Chondrocyte (in vitro differentiated cells): ENCODE data around the gene L3MBTL1. TPM values are rescaled to one million over a fixed set of nuclear protein-coding genes. Genes with fewer than 3 reads are reported as not detected.

ENCODE experiments used
- DNase-seq: peaks from one replicate; pipeline ENCODE4 v3.0.0; 2021; ENCODE audit warnings: mixed read lengths, low spot score
- H3K27ac Mint-ChIP-seq: one replicate; pipeline ENCODE4 v1.8.0; 2021; ENCODE audit warnings: mild to moderate bottlenecking, moderate library complexity, mixed read lengths; ENCODE audit not compliant: unreplicated experiment
- H3K27me3 Mint-ChIP-seq: 2 replicates; pipeline ENCODE4 v1.8.0; 2021; ENCODE audit warnings: low read depth, mixed read lengths
- H3K36me3 Mint-ChIP-seq: 2 replicates; pipeline ENCODE4 v1.8.0; 2021; ENCODE audit warnings: low read depth, mixed read lengths
- H3K4me1 Mint-ChIP-seq: 2 replicates; pipeline ENCODE4 v1.8.0; 2021; ENCODE audit warnings: low read depth, mild to moderate bottlenecking, mixed read lengths
- H3K4me3 Mint-ChIP-seq: one replicate; pipeline ENCODE4 v1.8.0; 2021; ENCODE audit warnings: mild to moderate bottlenecking, moderate library complexity, mixed read lengths; ENCODE audit not compliant: unreplicated experiment
- H3K9me3 Mint-ChIP-seq: 2 replicates; pipeline ENCODE4 v1.8.0; 2021; ENCODE audit warnings: low read depth, mixed read lengths
- CTCF ChIP-seq: fragments of 200-600 bp; sonication (generic); IDR thresholded peaks from 2 replicates; pipeline ENCODE4 v1.5.0; 2021; ENCODE audit warnings: antibody characterized with exemption, mild to moderate bottlenecking, moderate library complexity
- long read RNA-seq: library from polyadenylated mRNA; stranded (forward); transcript quantifications from one replicate; pipeline ENCODE4 v2.0.0, GENCODE V29; 2021
- total RNA-seq: library from RNA; stranded (reverse); gene quantifications from 3 replicates; pipeline ENCODE4 v1.2.1, GENCODE V29; 2021

The L3MBTL1 gene
- total RNA-seq, result 11.2 to 17.0 TPM (median 11.6 TPM) in 3 replicates
- long read RNA-seq, partial matches to known transcripts, result 2 of 13 reads
- long read RNA-seq, other reads (novel, unspliced or antisense), result 9 of 13 reads

GRCh38 chr20:43507150-43508080 lies at the start of gene L3MBTL1:
Gene L3MBTL1 (plus strand): TSS chr20:43507697. CDS start chr20:43513504, 5,807 bp downstream.
- Mint-ChIP-seq H3K27ac (no peak within 1 kb of the TSS), H3K9me3 (no peaks in the 10 kb centered on the region), H3K4me1 (peaks cover 8% of the 10 kb centered on the region), H3K4me3 (peak within 1 kb of the TSS; percentile 76), H3K27me3 (peaks cover 12% of the 10 kb centered on the region), H3K36me3 (no peaks in the 10 kb centered on the region)
- TF ChIP-seq CTCF, result peak; percentile 57
- DNase-seq, result no peak

GRCh38 chr20:43458422-43458924 lies 49.0 kb upstream of the L3MBTL1 start:
- Mint-ChIP-seq H3K36me3 (peaks cover 33% of the 10 kb centered on the region), H3K27me3 (peaks cover 7% of the 10 kb centered on the region), H3K27ac (peak overlapping the region; percentile 83), H3K4me3 (peak overlapping the region; percentile 80), H3K4me1 (peaks cover 48% of the 10 kb centered on the region), H3K9me3 (no peaks in the 10 kb centered on the region)
- no peak for TF ChIP-seq CTCF
- no peak for DNase-seq

- peak overlapping the region; percentile 83 for H3K27ac Mint-ChIP-seq
- peak overlapping the region; percentile 80 for H3K4me3 Mint-ChIP-seq
- peaks cover 52% of the 10 kb centered on the region for H3K4me1 Mint-ChIP-seq
- no peaks in the 10 kb centered on the region for H3K9me3 Mint-ChIP-seq
- peaks cover 42% of the 10 kb centered on the region for H3K36me3 Mint-ChIP-seq
- no peak for TF ChIP-seq CTCF
- DNase-seq, result no peak
- H3K27me3 Mint-ChIP-seq, result peaks cover under 1% of the 10 kb centered on the region
These were observed 48.2 kb upstream of the L3MBTL1 start for GRCh38 chr20:43459022-43459942.

GRCh38 chr20:43460172-43460829 lies 47.2 kb upstream of the L3MBTL1 start:
- H3K36me3 Mint-ChIP-seq, result peaks cover 49% of the 10 kb centered on the region

More at GRCh38 chr20:43460172-43460829, 47.2 kb upstream of the L3MBTL1 start:
- TF ChIP-seq CTCF, result no peak
- H3K27ac Mint-ChIP-seq, result peak overlapping the region; percentile 51
- no peaks in the 10 kb centered on the region for H3K27me3 Mint-ChIP-seq
- no peaks in the 10 kb centered on the region for H3K9me3 Mint-ChIP-seq
- no peak for DNase-seq
- peaks cover 54% of the 10 kb centered on the region for H3K4me1 Mint-ChIP-seq
- peak overlapping the region; percentile 80 for H3K4me3 Mint-ChIP-seq
